ENCODE results near the gene PRKN. TPM values are rescaled to one million over a fixed set of nuclear protein-coding genes. Genes with fewer than 3 reads are reported as not detected.

PRKN gene
- total RNA-seq, 4 donors from 2014 or later: 5.5 to 17.9 (median 6.8) TPM

GRCh38 chr6:161365633-161366032 is 1361.9 kb downstream of the PRKN start:
- TF ChIP-seq CTCF (IDR thresholded peaks at IDR 0.05) (no peak), EP300 (IDR thresholded peaks at IDR 0.05) (no peak), POLR2A (IDR thresholded peaks at IDR 0.05) (no peak)
- H3K27me3 ChIP-seq: no peaks in the 10 kb centered on the region
- no peaks in the 10 kb centered on the region for H3K36me3 ChIP-seq
- no peaks in the 10 kb centered on the region for H3K4me1 ChIP-seq
- 84 to 87% methylated on average over 6 of the region's 6 CpGs for WGBS, 2 donors
- DNase-seq (ENCODE audit: low spot score in 2 of 2): no peak
- no peak overlapping the region for H3K27ac ChIP-seq
- H3K4me3 ChIP-seq: no peak overlapping the region
- H3K9me3 ChIP-seq: peaks cover 0 to 18% (median 4%) of the 10 kb centered on the region in 4 donors

GRCh38 chr6:161363286-161363685 is 1364.3 kb downstream of the PRKN start:
- H3K4me1 ChIP-seq: no peaks in the 10 kb centered on the region

GRCh38 chr6:161362266-161362665 is 1365.3 kb downstream of the PRKN start:
- Histone ChIP-seq H3K27ac (no peak overlapping the region), H3K27me3 (no peaks in the 10 kb centered on the region), H3K4me1 (no peaks in the 10 kb centered on the region), H3K9me3 (peaks cover 0 to 18% (median 4%) of the 10 kb centered on the region in 4 donors), H3K4me3 (no peak overlapping the region), H3K36me3 (peaks cover 0 to 13% (median 0%) of the 10 kb centered on the region in 3 donors)
- DNase-seq (ENCODE audit: low spot score in 2 of 2): no peak
- TF ChIP-seq EP300 (IDR thresholded peaks at IDR 0.05) (no peak), CTCF (IDR thresholded peaks at IDR 0.05) (no peak), POLR2A (IDR thresholded peaks at IDR 0.05) (no peak)
- 93 to 97% methylated on average over 7 of the region's 7 CpGs for WGBS, 2 donors

More at GRCh38 chr6:161363286-161363685, 1364.3 kb downstream of the PRKN start:
- no peak overlapping the region for H3K27ac ChIP-seq
- peaks cover 0 to 18% (median 4%) of the 10 kb centered on the region in 4 donors for H3K9me3 ChIP-seq
- DNase-seq (ENCODE audit: low spot score in 2 of 2): no peak
- no peak for TF ChIP-seq CTCF (IDR thresholded peaks at IDR 0.05)
- no peak for TF ChIP-seq EP300 (IDR thresholded peaks at IDR 0.05)
- no peak for TF ChIP-seq POLR2A (IDR thresholded peaks at IDR 0.05)
- H3K27me3 ChIP-seq: no peaks in the 10 kb centered on the region
- no peak overlapping the region for H3K4me3 ChIP-seq
- peaks cover 0 to 13% (median 0%) of the 10 kb centered on the region in 3 donors for H3K36me3 ChIP-seq

GRCh38 chr6:161361529-161361928 is 1366.0 kb downstream of the PRKN start:
- 87 to 88% methylated on average over 9 of the region's 9 CpGs for WGBS, 2 donors
- no peak for DNase-seq (ENCODE audit: low spot score in 2 of 2)
- H3K36me3 ChIP-seq: peaks cover 0 to 13% (median 0%) of the 10 kb centered on the region in 3 donors
- TF ChIP-seq POLR2A (IDR thresholded peaks at IDR 0.05) (no peak), EP300 (IDR thresholded peaks at IDR 0.05) (no peak), CTCF (IDR thresholded peaks at IDR 0.05) (no peak)
- H3K9me3 ChIP-seq: peaks cover 0 to 18% (median 4%) of the 10 kb centered on the region in 4 donors
- H3K4me1 ChIP-seq: no peaks in the 10 kb centered on the region
- H3K27me3 ChIP-seq: no peaks in the 10 kb centered on the region
- H3K4me3 ChIP-seq: no peak overlapping the region
- no peak overlapping the region for H3K27ac ChIP-seq

GRCh38 chr6:161360520-161360919 is 1367.0 kb downstream of the PRKN start:
- TF ChIP-seq POLR2A (IDR thresholded peaks at IDR 0.05) (no peak), EP300 (IDR thresholded peaks at IDR 0.05) (no peak), CTCF (IDR thresholded peaks at IDR 0.05) (no peak)
- H3K4me1 ChIP-seq: no peaks in the 10 kb centered on the region
- H3K9me3 ChIP-seq: peaks cover 0 to 18% (median 4%) of the 10 kb centered on the region in 4 donors
- no peak overlapping the region for H3K4me3 ChIP-seq
- no peaks in the 10 kb centered on the region for H3K27me3 ChIP-seq
- no peak overlapping the region for H3K27ac ChIP-seq
- DNase-seq (ENCODE audit: low spot score in 2 of 2): no peak
- WGBS, 2 donors: 77 to 79% methylated on average over 3 of the region's 3 CpGs
- H3K36me3 ChIP-seq: peaks cover 0 to 13% (median 0%) of the 10 kb centered on the region in 3 donors

Data from tibial nerve (tissue), 4 donors.